Measurements from ENCODE around the gene ZNF750.

The ZNF750 gene

DNA sequence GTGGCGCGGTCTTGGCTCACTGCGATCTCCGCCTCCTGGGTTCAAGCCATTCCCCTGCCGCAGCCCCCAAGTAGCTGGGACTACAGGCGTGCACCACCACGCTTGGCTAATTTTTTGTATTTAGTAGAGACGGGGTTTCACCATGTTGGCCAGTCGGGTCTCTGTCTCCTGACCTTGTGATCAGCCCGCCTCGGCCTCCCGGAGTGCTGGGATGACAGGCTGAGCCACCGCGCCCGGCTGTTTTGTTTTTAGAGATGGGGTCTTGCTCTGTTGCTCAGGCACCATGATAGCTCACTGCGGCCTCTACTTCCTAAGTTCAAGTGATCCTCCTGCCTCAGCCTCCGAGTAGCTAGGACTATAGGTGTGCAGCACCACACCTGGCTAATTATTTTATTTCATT is 27.2 kb downstream of the ZNF750 start:
- H3K4me3 ChIP-seq (ENCODE audit: low read length) = no peak overlapping the region
- H3K9ac ChIP-seq (ENCODE audit: low read length) = no peak overlapping the region

DNA sequence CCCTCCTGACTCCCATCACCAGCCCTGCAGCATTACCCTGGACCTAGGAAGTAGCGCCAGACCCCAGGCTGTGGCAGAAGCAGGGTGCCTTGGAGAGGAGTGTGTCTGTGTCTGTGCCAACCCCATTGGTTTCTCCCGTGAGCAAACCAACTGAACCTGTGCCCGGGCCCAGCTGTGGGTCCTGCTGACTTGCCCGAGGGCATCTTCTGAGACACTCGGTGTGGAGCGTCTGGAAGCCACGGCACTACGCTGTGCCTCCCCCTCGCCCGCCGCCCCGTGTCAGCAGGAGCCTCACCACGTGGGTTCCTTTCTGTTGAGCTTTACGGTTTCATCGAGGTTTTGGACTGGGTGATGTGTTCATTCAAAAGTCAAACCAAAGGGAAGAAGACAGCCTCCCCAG is 27.8 kb downstream of the ZNF750 start:
- Histone ChIP-seq H3K9me3 (ENCODE audit: control insufficient read depth, low read depth, low read length) (no peaks in the 10 kb centered on the region), H3K9ac (ENCODE audit: low read length) (no peak overlapping the region), H3K4me1 (ENCODE audit: control insufficient read depth, low read depth, low read length) (no peaks in the 10 kb centered on the region), H3K27me3 (ENCODE audit: control insufficient read depth, insufficient read depth, low read length) (no peaks in the 10 kb centered on the region), H3K27ac (ENCODE audit: low read length) (no peak overlapping the region), H3K36me3 (ENCODE audit: control insufficient read depth, low read depth, low read length) (peaks cover 56% of the 10 kb centered on the region), H3K4me3 (ENCODE audit: low read length) (no peak overlapping the region)

More for the DNA sequence above, 27.2 kb downstream of the ZNF750 start:
- peaks cover 61% of the 10 kb centered on the region for H3K36me3 ChIP-seq (ENCODE audit: control insufficient read depth, low read depth, low read length)
- no peak overlapping the region for H3K27ac ChIP-seq (ENCODE audit: low read length)
- H3K9me3 ChIP-seq (ENCODE audit: control insufficient read depth, low read depth, low read length) = no peaks in the 10 kb centered on the region
- H3K27me3 ChIP-seq (ENCODE audit: control insufficient read depth, insufficient read depth, low read length) = no peaks in the 10 kb centered on the region
- no peaks in the 10 kb centered on the region for H3K4me1 ChIP-seq (ENCODE audit: control insufficient read depth, low read depth, low read length)

GRCh38 chr17:82810644-82811430 is 29.0 kb downstream of the ZNF750 start:
- Histone ChIP-seq H3K9ac (ENCODE audit: low read length) (no peak overlapping the region), H3K27ac (ENCODE audit: low read length) (no peak overlapping the region), H3K9me3 (ENCODE audit: control insufficient read depth, low read depth, low read length) (no peaks in the 10 kb centered on the region), H3K4me1 (ENCODE audit: control insufficient read depth, low read depth, low read length) (no peaks in the 10 kb centered on the region), H3K4me3 (ENCODE audit: low read length) (no peak overlapping the region), H3K36me3 (ENCODE audit: control insufficient read depth, low read depth, low read length) (peaks cover 54% of the 10 kb centered on the region), H3K27me3 (ENCODE audit: control insufficient read depth, insufficient read depth, low read length) (no peaks in the 10 kb centered on the region)

DNA sequence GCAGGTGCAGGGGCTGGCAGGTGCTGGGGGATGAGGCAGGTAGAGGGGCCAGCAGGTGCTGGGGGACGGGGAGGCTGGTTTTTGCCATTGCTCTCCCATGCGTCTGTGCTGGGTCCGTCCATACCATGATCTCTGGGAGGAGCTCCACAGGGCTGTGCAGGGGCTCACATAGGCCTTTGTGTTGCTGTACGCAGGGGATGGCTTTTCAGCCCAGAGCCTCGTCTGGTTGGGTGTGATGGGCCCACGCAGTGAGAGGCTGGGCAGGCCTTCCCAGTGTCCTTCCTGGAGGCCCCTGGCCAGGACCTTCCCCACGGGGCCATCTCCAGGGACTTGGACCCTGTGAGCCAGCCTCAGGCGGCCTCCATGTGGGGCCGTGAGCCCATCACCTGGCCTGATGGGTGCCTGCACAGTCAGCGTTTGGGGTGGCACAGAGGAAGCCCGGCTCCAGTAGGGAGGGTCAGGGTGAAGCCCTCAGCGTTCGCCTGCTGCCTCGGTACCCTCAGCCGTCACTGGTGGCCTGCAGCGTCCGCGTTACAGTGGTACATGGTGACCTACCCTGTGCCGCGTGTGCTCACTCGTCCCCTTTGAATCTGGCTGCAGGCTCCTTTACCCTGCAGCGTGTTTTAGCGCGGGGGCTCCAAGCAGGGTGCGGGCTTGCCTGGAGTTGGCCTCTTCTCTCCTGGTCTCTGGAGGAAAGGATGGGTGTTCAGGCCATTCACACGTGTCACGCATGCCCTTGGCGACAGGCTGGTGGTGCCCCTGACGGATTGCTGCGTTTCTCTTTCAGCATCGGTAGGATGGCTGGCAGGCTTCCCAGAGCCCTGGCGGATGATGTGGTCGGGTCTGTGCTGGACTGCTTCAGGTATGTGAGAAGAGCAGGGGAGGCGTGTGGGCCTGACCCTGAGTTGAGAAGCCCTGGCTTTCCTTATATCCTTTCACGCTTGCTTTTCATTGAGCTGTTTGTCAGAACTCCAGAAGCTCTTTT is 30.6 kb downstream of the ZNF750 start:
- peaks cover 42% of the 10 kb centered on the region for H3K36me3 ChIP-seq (ENCODE audit: control insufficient read depth, low read depth, low read length)
- no peak overlapping the region for H3K27ac ChIP-seq (ENCODE audit: low read length)
- no peak overlapping the region for H3K9ac ChIP-seq (ENCODE audit: low read length)
- no peaks in the 10 kb centered on the region for H3K9me3 ChIP-seq (ENCODE audit: control insufficient read depth, low read depth, low read length)
- H3K4me3 ChIP-seq (ENCODE audit: low read length) = no peak overlapping the region
- H3K4me1 ChIP-seq (ENCODE audit: control insufficient read depth, low read depth, low read length) = no peaks in the 10 kb centered on the region
- no peaks in the 10 kb centered on the region for H3K27me3 ChIP-seq (ENCODE audit: control insufficient read depth, insufficient read depth, low read length)

DNA sequence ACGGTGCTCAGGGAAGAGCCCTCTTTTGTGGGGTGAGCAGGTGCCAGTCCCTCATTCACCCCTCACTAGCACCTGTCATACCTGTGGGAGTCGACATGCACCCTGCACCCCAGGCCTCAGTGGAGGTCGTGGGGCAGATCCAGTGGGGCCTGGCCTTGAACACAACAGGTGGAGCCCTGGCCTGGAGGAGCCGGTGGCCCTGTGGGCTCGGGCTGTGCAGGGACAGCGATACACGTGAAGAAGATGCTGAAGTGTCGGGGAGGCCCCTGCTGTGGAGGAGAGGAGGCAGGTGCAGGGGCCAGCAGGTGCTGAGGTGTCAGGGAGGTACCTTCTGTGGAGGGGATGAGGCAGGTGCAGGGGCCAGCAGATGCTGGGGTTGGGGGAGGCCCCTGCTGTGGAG is 31.8 kb downstream of the ZNF750 start:
- H3K4me1 ChIP-seq (ENCODE audit: control insufficient read depth, low read depth, low read length) = no peaks in the 10 kb centered on the region
- H3K36me3 ChIP-seq (ENCODE audit: control insufficient read depth, low read depth, low read length) = peaks cover 41% of the 10 kb centered on the region
- no peak overlapping the region for H3K9ac ChIP-seq (ENCODE audit: low read length)
- no peaks in the 10 kb centered on the region for H3K27me3 ChIP-seq (ENCODE audit: control insufficient read depth, insufficient read depth, low read length)
- H3K9me3 ChIP-seq (ENCODE audit: control insufficient read depth, low read depth, low read length) = no peaks in the 10 kb centered on the region
- no peak overlapping the region for H3K27ac ChIP-seq (ENCODE audit: low read length)
- H3K4me3 ChIP-seq (ENCODE audit: low read length) = no peak overlapping the region

DNA sequence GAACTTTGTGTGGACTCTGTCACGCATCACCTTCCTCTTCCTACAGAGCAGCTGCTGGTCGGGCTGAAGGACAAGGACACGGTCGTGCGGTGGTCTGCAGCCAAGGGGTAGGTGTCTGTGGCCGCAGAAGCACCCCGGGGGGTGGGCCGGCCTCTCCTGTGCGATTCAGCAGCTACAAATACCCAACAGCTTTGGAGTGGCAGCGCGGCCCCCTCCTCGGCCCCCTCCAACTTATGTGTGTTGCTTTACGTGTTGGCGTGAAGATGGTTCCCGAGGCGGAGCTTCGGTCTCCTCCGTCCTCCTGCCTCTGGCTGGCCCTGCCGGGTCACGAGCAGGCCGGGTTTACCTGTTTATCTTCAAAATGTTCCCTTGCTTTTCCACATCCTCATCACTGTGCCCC is 32.3 kb downstream of the ZNF750 start:
- Histone ChIP-seq H3K4me1 (ENCODE audit: control insufficient read depth, low read depth, low read length) (no peaks in the 10 kb centered on the region), H3K4me3 (ENCODE audit: low read length) (no peak overlapping the region), H3K27me3 (ENCODE audit: control insufficient read depth, insufficient read depth, low read length) (no peaks in the 10 kb centered on the region), H3K9me3 (ENCODE audit: control insufficient read depth, low read depth, low read length) (no peaks in the 10 kb centered on the region), H3K9ac (ENCODE audit: low read length) (no peak overlapping the region), H3K27ac (ENCODE audit: low read length) (no peak overlapping the region), H3K36me3 (ENCODE audit: control insufficient read depth, low read depth, low read length) (peaks cover 38% of the 10 kb centered on the region)

- Histone ChIP-seq H3K9me3 (ENCODE audit: control insufficient read depth, low read depth, low read length) (no peaks in the 10 kb centered on the region), H3K36me3 (ENCODE audit: control insufficient read depth, low read depth, low read length) (peaks cover 38% of the 10 kb centered on the region), H3K27ac (ENCODE audit: low read length) (no peak overlapping the region), H3K4me3 (ENCODE audit: low read length) (no peak overlapping the region), H3K9ac (ENCODE audit: low read length) (no peak overlapping the region), H3K27me3 (ENCODE audit: control insufficient read depth, insufficient read depth, low read length) (no peaks in the 10 kb centered on the region), H3K4me1 (ENCODE audit: control insufficient read depth, low read depth, low read length) (no peaks in the 10 kb centered on the region)
These were observed 32.7 kb downstream of the ZNF750 start for GRCh38 chr17:82807101-82807500.

DNA sequence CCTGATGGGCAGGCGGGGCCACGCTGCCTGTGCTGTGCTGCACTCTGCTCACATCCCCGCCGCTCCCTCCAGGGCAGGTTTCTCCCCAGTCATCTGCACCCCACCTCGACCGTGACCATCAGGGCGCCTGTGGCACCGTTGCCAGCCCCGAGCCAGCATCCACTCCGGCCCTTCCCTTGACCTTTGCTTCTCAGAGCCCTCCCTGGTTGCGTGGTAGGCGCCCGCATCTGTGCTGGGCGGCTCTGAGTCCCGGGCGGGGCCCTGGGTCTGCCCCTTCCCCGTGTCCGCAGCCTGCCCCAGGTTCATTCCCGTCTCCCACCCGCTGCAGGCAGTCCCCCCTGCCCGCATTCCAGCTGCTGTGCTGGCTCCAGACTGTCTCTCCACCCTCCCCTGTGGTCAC is 33.2 kb downstream of the ZNF750 start:
- Histone ChIP-seq H3K9me3 (ENCODE audit: control insufficient read depth, low read depth, low read length) (no peaks in the 10 kb centered on the region), H3K4me3 (ENCODE audit: low read length) (no peak overlapping the region), H3K36me3 (ENCODE audit: control insufficient read depth, low read depth, low read length) (peaks cover 33% of the 10 kb centered on the region), H3K27me3 (ENCODE audit: control insufficient read depth, insufficient read depth, low read length) (no peaks in the 10 kb centered on the region), H3K27ac (ENCODE audit: low read length) (no peak overlapping the region), H3K9ac (ENCODE audit: low read length) (no peak overlapping the region), H3K4me1 (ENCODE audit: control insufficient read depth, low read depth, low read length) (no peaks in the 10 kb centered on the region)

DNA sequence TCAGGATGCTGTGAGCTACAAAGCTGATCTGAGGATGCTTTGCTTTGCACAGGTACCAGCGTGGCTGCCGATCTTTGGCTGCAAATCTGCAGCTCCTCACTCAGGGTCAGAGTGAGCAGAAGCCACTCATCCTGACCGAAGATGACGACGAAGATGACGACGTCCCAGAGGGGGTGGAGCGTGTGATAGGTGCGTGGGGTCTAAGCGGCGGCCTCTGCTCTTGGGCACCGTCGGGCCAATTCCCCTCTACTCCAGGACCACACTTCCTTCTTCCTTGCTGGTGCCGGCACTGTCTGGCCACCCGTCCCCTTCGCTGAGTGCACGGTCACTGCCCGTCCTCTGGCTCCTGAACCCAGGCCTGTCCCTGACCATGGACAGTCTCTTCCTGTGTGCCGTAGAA is 34.0 kb downstream of the ZNF750 start:
- H3K4me1 ChIP-seq (ENCODE audit: control insufficient read depth, low read depth, low read length) = no peaks in the 10 kb centered on the region
- H3K4me3 ChIP-seq (ENCODE audit: low read length) = no peak overlapping the region
- H3K9ac ChIP-seq (ENCODE audit: low read length) = no peak overlapping the region
- H3K27me3 ChIP-seq (ENCODE audit: control insufficient read depth, insufficient read depth, low read length) = no peaks in the 10 kb centered on the region
- no peaks in the 10 kb centered on the region for H3K9me3 ChIP-seq (ENCODE audit: control insufficient read depth, low read depth, low read length)
- H3K36me3 ChIP-seq (ENCODE audit: control insufficient read depth, low read depth, low read length) = peaks cover 25% of the 10 kb centered on the region
- H3K27ac ChIP-seq (ENCODE audit: low read length) = no peak overlapping the region

DNA sequence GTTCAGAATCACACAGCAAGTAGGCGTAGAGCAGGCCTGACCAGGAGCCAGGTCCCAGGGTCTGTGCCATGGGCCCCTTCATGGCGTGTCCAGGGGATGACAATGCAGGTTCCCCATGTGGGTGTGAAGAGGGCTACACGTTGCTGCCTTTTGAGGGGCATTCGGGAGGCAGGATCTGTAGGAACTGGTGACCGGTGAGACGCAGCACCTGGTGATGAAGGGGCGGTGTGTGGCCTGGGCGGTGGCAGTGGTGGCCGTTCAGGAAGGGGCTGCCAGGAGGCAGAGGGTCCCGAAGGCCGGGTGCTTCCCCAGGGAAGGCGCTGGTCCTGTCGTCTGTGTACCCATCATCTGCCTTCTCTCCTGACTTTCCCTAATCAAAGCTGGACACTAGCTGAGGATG is 34.6 kb downstream of the ZNF750 start:
- H3K4me1 ChIP-seq (ENCODE audit: control insufficient read depth, low read depth, low read length) = no peaks in the 10 kb centered on the region
- no peak overlapping the region for H3K27ac ChIP-seq (ENCODE audit: low read length)
- H3K4me3 ChIP-seq (ENCODE audit: low read length) = no peak overlapping the region
- no peaks in the 10 kb centered on the region for H3K27me3 ChIP-seq (ENCODE audit: control insufficient read depth, insufficient read depth, low read length)
- H3K9me3 ChIP-seq (ENCODE audit: control insufficient read depth, low read depth, low read length) = no peaks in the 10 kb centered on the region
- peaks cover 19% of the 10 kb centered on the region for H3K36me3 ChIP-seq (ENCODE audit: control insufficient read depth, low read depth, low read length)
- H3K9ac ChIP-seq (ENCODE audit: low read length) = no peak overlapping the region

GRCh38 chr17:82804442-82805191 is 35.2 kb downstream of the ZNF750 start:
- H3K9ac ChIP-seq (ENCODE audit: low read length) = no peak overlapping the region
- H3K27ac ChIP-seq (ENCODE audit: low read length) = no peak overlapping the region
- H3K4me3 ChIP-seq (ENCODE audit: low read length) = no peak overlapping the region
- H3K9me3 ChIP-seq (ENCODE audit: control insufficient read depth, low read depth, low read length) = no peaks in the 10 kb centered on the region
- H3K27me3 ChIP-seq (ENCODE audit: control insufficient read depth, insufficient read depth, low read length) = no peaks in the 10 kb centered on the region
- no peaks in the 10 kb centered on the region for H3K4me1 ChIP-seq (ENCODE audit: control insufficient read depth, low read depth, low read length)
- peaks cover 13% of the 10 kb centered on the region for H3K36me3 ChIP-seq (ENCODE audit: control insufficient read depth, low read depth, low read length)

Data from iPS-18a (cell line).